H9 (cell line): Measurements from ENCODE around the gene TMEM131. TPM values are rescaled to one million over a fixed set of nuclear protein-coding genes. Genes with fewer than 3 reads are reported as not detected.

Source experiments
- DNase-seq: peaks from one replicate; pipeline ENCODE4 v3.0.0-alpha.2; 2017
- H2AFZ ChIP-seq: one replicate; pipeline ENCODE4 v1.6.1; 2013; ENCODE audit warnings: mild to moderate bottlenecking, low read length, control low read depth, moderate library complexity
- H2AK5ac ChIP-seq: 2 replicates; pipeline ENCODE4 v1.6.1; 2013; ENCODE audit warnings: low read length, control low read depth, mixed read lengths; ENCODE audit not compliant: insufficient read length
- H2BK120ac ChIP-seq: one replicate; pipeline ENCODE4 v1.6.1; 2013; ENCODE audit warnings: low read depth, mild to moderate bottlenecking, low read length, control low read depth, inconsistent platforms; ENCODE audit not compliant: poor library complexity, severe bottlenecking
- H2BK12ac ChIP-seq: 2 replicates; pipeline ENCODE4 v1.6.1; 2013; ENCODE audit warnings: low read length, control low read depth, mixed read lengths, low read depth; ENCODE audit not compliant: insufficient read length
- H2BK15ac ChIP-seq: 2 replicates; pipeline ENCODE4 v1.6.1; 2013; ENCODE audit warnings: low read depth, low read length, control low read depth
- H2BK20ac ChIP-seq: one replicate; pipeline ENCODE4 v1.6.1; 2013; ENCODE audit warnings: low read depth, mild to moderate bottlenecking, low read length, control low read depth, inconsistent platforms; ENCODE audit not compliant: poor library complexity, severe bottlenecking
- H2BK5ac ChIP-seq: 2 replicates; pipeline ENCODE4 v1.6.1; 2013; ENCODE audit warnings: low read length, control low read depth, mixed read lengths; ENCODE audit not compliant: insufficient read length
- H3K14ac ChIP-seq: 2 replicates; pipeline ENCODE4 v1.6.1; 2013; ENCODE audit warnings: low read length, control low read depth; ENCODE audit not compliant: insufficient read depth
- H3K18ac ChIP-seq: 2 replicates; pipeline ENCODE4 v1.6.1; 2013; ENCODE audit warnings: low read depth, mild to moderate bottlenecking, mixed read lengths, low read length, control low read depth; ENCODE audit not compliant: insufficient read length
- H3K23ac ChIP-seq: 2 replicates; pipeline ENCODE4 v1.6.1; 2013; ENCODE audit warnings: low read length, control low read depth, mixed read lengths, low read depth; ENCODE audit not compliant: insufficient read length
- H3K23me2 ChIP-seq: 2 replicates; pipeline ENCODE4 v1.6.1; 2013; ENCODE audit warnings: low read depth, mild to moderate bottlenecking, mixed read lengths, low read length, control low read depth; ENCODE audit not compliant: insufficient read length, poor library complexity, severe bottlenecking
- H3K27ac ChIP-seq: 2 replicates; pipeline ENCODE4 v1.5.1; 2013; ENCODE audit warnings: low read length, control low read depth, mixed read lengths, low read depth; ENCODE audit not compliant: insufficient read length
- H3K27me3 ChIP-seq: 2 replicates; pipeline ENCODE4 v1.6.1; 2013; ENCODE audit warnings: low read length, control low read depth, inconsistent platforms; ENCODE audit not compliant: insufficient read depth
- H3K4ac ChIP-seq: 2 replicates; pipeline ENCODE4 v1.6.1; 2013; ENCODE audit warnings: low read depth, mild to moderate bottlenecking, control low read depth, inconsistent platforms, low read length, moderate library complexity
- H3K4me1 ChIP-seq: 2 replicates; pipeline ENCODE4 v1.6.1; 2013; ENCODE audit warnings: low read length, control low read depth, inconsistent platforms; ENCODE audit not compliant: insufficient read depth
- H3K4me2 ChIP-seq: 2 replicates; pipeline ENCODE4 v1.6.1; 2013; ENCODE audit warnings: low read length, control low read depth, mixed read lengths; ENCODE audit not compliant: insufficient read length, insufficient read depth
- H3K56ac ChIP-seq: 2 replicates; pipeline ENCODE4 v1.6.1; 2013; ENCODE audit warnings: low read depth, mild to moderate bottlenecking, mixed read lengths, low read length, control low read depth; ENCODE audit not compliant: insufficient read length
- H3K79me1 ChIP-seq: 2 replicates; pipeline ENCODE4 v1.6.1; 2013; ENCODE audit warnings: low read depth, mild to moderate bottlenecking, moderate library complexity, low read length, control low read depth, inconsistent platforms; ENCODE audit not compliant: insufficient read depth, poor library complexity, severe bottlenecking
- H3K79me2 ChIP-seq: 2 replicates; pipeline ENCODE4 v1.6.1; 2013; ENCODE audit warnings: low read length, control low read depth, inconsistent platforms; ENCODE audit not compliant: insufficient read depth
- H3K9ac ChIP-seq: 2 replicates; pipeline ENCODE4 v1.6.1; 2013; ENCODE audit warnings: low read length, control low read depth, mixed read lengths; ENCODE audit not compliant: insufficient read length; ENCODE audit errors: extremely low read depth
- H3K9me3 ChIP-seq: one replicate; pipeline ENCODE4 v1.6.1; 2013; ENCODE audit warnings: low read depth, low read length, inconsistent platforms; ENCODE audit not compliant: control insufficient read depth
- H3T11ph ChIP-seq: one replicate; pipeline ENCODE4 v1.6.1; 2013; ENCODE audit warnings: mild to moderate bottlenecking, low read length, control low read depth, inconsistent platforms
- H4K20me1 ChIP-seq: one replicate; pipeline ENCODE4 v1.6.1; 2013; ENCODE audit not compliant: control insufficient read depth, insufficient read length, insufficient read depth
- H4K5ac ChIP-seq: 2 replicates; pipeline ENCODE4 v1.6.1; 2013; ENCODE audit warnings: low read depth, mild to moderate bottlenecking, mixed read lengths, low read length, control low read depth; ENCODE audit not compliant: insufficient read length
- H4K8ac ChIP-seq: replicated peaks from 2 replicates; pipeline ENCODE4 v1.6.1; 2013; ENCODE audit warnings: low read length, control low read depth, mixed read lengths, low read depth; ENCODE audit not compliant: insufficient read length
- H4K91ac ChIP-seq: 2 replicates; pipeline ENCODE4 v1.6.1; 2013; ENCODE audit warnings: low read depth, mild to moderate bottlenecking, moderate library complexity, mixed read lengths, low read length, control low read depth; ENCODE audit not compliant: insufficient read length
- H3K27ac Mint-ChIP-seq, 3 experiments: 2 replicates in 2 of 3; 3 replicates in 1 of 3; pipeline ENCODE4 v1.8.0; 2020 to 2021; ENCODE audit warnings: mixed read lengths in 3 of 3, mild to moderate bottlenecking in 1 of 3, moderate library complexity in 1 of 3
- H3K27me3 Mint-ChIP-seq: 2 replicates; pipeline ENCODE4 v1.8.0; 2021; ENCODE audit warnings: low read depth, mild to moderate bottlenecking, moderate library complexity, mixed read lengths
- H3K36me3 Mint-ChIP-seq, 3 experiments: 2 replicates in 2 of 3; 3 replicates in 1 of 3; pipeline ENCODE4 v1.8.0; 2020 to 2021; ENCODE audit warnings: low read depth in 3 of 3, mixed read lengths in 3 of 3; ENCODE audit not compliant: insufficient read depth in 1 of 3
- H3K4me1 Mint-ChIP-seq, 2 experiments: 2 replicates each; pipeline ENCODE4 v1.8.0; 2020; ENCODE audit warnings: mixed read lengths in 2 of 2
- H3K4me3 Mint-ChIP-seq, 2 experiments: 2 replicates in 1 of 2; 3 replicates in 1 of 2; pipeline ENCODE4 v1.8.0; 2020 to 2021; ENCODE audit warnings: mild to moderate bottlenecking in 2 of 2, mixed read lengths in 2 of 2, moderate library complexity in 1 of 2
- H3K9me3 Mint-ChIP-seq, 2 experiments: 2 replicates in 1 of 2; 3 replicates in 1 of 2; pipeline ENCODE4 v1.8.0; 2020; ENCODE audit warnings: mild to moderate bottlenecking in 2 of 2, mixed read lengths in 2 of 2, moderate library complexity in 1 of 2
- WGBS: extraction: QIAGEN DNeasy Blood & Tissue Kit; methylation state at CpG from one replicate; pipeline ENCODE4 v1.1.7; 2013; ENCODE audit warnings: missing lambda C conversion rate, low lambda C conversion rate, mixed read lengths; ENCODE audit not compliant: insufficient read length; ENCODE audit errors: extremely low coverage; 5-methylcytosine and 5-hydroxymethylcytosine counted together
- total RNA-seq: library from RNA; stranded (reverse); gene quantifications from 2 replicates; pipeline ENCODE4 v1.2.1, GENCODE V29; 2021
- TF ChIP-seq, protein P1 (sequence below): fragments of 200-600 bp; sonication (generic); conservative IDR thresholded peaks from 3 replicates; pipeline ENCODE4 v1.8.0; 2021; ENCODE audit warnings: antibody characterized with exemption, mild to moderate bottlenecking

Gene TMEM131
- total RNA-seq, 1 experiment from 2014 or later: 20.9 TPM

DNA sequence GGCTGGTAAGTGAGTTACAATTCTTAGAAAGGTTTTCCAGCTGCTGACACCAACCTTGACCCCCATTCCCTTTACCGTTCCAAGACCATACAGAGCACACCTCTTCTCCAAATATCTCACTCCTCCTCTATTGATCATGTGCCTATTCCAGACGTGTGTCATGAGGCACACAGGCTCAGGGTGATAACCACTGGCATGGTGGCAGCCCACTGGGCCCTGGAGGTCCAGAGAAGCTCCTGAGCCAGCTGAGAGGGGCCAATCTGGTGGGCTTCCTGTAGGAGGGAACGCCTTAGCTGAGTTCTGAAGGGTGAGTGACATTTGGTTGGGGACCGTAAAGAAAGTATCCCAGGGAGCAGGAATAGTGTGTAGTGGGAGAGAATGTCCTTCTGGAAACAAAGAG lies 254.1 kb downstream of the TMEM131 start:
- Histone ChIP-seq H3K79me1 (no peaks in the 10 kb centered on the region), H3K18ac (no peak overlapping the region), H3K27me3 (no peaks in the 10 kb centered on the region), H3K9me3 (no peaks in the 10 kb centered on the region), H4K8ac (no peak overlapping the region), H3K23me2 (no peaks in the 10 kb centered on the region), H2AFZ (no peak overlapping the region), H3K79me2 (no peaks in the 10 kb centered on the region), H3K4ac (no peak overlapping the region), H4K5ac (no peak overlapping the region), H2BK5ac (no peak overlapping the region), H3K23ac (no peak overlapping the region), H3K14ac (no peak overlapping the region), H2BK20ac (no peak overlapping the region), H2BK12ac (no peak overlapping the region), H2AK5ac (no peak overlapping the region), H3K9ac (no peak overlapping the region), H4K20me1 (no peaks in the 10 kb centered on the region), H3K4me1 (no peaks in the 10 kb centered on the region), H2BK15ac (no peak overlapping the region), H3K27ac (no peak overlapping the region), H3K56ac (no peak overlapping the region), H3K4me2 (no peak overlapping the region), H4K91ac (no peak overlapping the region), H2BK120ac (no peak overlapping the region), H3T11ph (no peak overlapping the region)
- Mint-ChIP-seq H3K9me3 (no peaks in the 10 kb centered on the region; a peak in 1 of 5 replicates), H3K27me3 (peaks cover 16% of the 10 kb centered on the region), H3K27ac (no peak overlapping the region), H3K4me3 (no peak overlapping the region), H3K36me3 (peaks cover 0 to 2% (median 2%) of the 10 kb centered on the region in 3 experiments; a peak in 3 of 7 replicates), H3K4me1 (peaks cover 16 to 17% of the 10 kb centered on the region in 2 experiments)
- no CpG with 5 or more reads among the region's 4 CpGs for WGBS
- TF ChIP-seq, protein P1, sequence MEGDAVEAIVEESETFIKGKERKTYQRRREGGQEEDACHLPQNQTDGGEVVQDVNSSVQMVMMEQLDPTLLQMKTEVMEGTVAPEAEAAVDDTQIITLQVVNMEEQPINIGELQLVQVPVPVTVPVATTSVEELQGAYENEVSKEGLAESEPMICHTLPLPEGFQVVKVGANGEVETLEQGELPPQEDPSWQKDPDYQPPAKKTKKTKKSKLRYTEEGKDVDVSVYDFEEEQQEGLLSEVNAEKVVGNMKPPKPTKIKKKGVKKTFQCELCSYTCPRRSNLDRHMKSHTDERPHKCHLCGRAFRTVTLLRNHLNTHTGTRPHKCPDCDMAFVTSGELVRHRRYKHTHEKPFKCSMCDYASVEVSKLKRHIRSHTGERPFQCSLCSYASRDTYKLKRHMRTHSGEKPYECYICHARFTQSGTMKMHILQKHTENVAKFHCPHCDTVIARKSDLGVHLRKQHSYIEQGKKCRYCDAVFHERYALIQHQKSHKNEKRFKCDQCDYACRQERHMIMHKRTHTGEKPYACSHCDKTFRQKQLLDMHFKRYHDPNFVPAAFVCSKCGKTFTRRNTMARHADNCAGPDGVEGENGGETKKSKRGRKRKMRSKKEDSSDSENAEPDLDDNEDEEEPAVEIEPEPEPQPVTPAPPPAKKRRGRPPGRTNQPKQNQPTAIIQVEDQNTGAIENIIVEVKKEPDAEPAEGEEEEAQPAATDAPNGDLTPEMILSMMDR: no peak
- no peak for DNase-seq
